Measurements from ENCODE around the gene OR5AC2. TPM values are rescaled to one million over a fixed set of nuclear protein-coding genes. Genes with fewer than 3 reads are reported as not detected.

Gene OR5AC2
- total and polyA plus RNA-seq, 2 experiments from 2014 or later, result not detected

- H3K36me3 ChIP-seq (ENCODE audit: insufficient read depth), result no peaks in the 10 kb centered on the region
- Mint-ChIP-seq H3K9me3 (peaks cover 7% of the 10 kb centered on the region), H3K27ac (no peak overlapping the region), H3K36me3 (ENCODE audit: low read depth) (peaks cover 5% of the 10 kb centered on the region), H3K4me1 (peaks cover 3% of the 10 kb centered on the region; the same call in 1 of the 3 replicates), H3K27me3 (ENCODE audit: insufficient read depth, low read depth, poor library complexity) (peaks cover 1% of the 10 kb centered on the region), H3K4me3 (no peak overlapping the region)
- ATAC-seq, result no peak
- H3K9me2 ChIP-seq (ENCODE audit: insufficient read depth), result no peaks in the 10 kb centered on the region
- H4K20me1 ChIP-seq (replicated peaks; ENCODE audit: insufficient read depth), result no peaks in the 10 kb centered on the region
- H3K4me3 ChIP-seq, result no peak overlapping the region
- no peaks in the 10 kb centered on the region for H3F3A ChIP-seq (replicated peaks; ENCODE audit: low read depth)
- TF ChIP-seq ZNF114 (CRISPR knock-in tag; IDR thresholded peaks at IDR 0.05), result no peak
- TF ChIP-seq ZNF462 (CRISPR knock-in tag; IDR thresholded peaks at IDR 0.05), result no peak
- TF ChIP-seq ZNF331 (CRISPR knock-in tag; IDR thresholded peaks at IDR 0.05; ENCODE audit: low read depth), result no peak
- no peak for TF ChIP-seq POLR2AphosphoS5 (IDR thresholded peaks at IDR 0.05; ENCODE audit: low read depth)
- no peak for TF ChIP-seq CREB1 (CRISPR knock-in tag; IDR thresholded peaks at IDR 0.05; ENCODE audit: low read depth)
- TF ChIP-seq ETS1 (IDR thresholded peaks at IDR 0.05), result no peak
- TF ChIP-seq NANOG (IDR thresholded peaks at IDR 0.05; ENCODE audit: borderline replicate concordance), result no peak
- TF ChIP-seq STAT1 (IDR thresholded peaks at IDR 0.05; ENCODE audit: unreplicated experiment), result no peak
- no peak for TF ChIP-seq CTCF (conservative IDR thresholded peaks at IDR 0.05; ENCODE audit: low read depth in 2 of 2)
- no peak for TF ChIP-seq EZH2 (IDR thresholded peaks at IDR 0.05; ENCODE audit: low read depth, unreplicated experiment)
- no peak for TF ChIP-seq REST (IDR thresholded peaks at IDR 0.05; ENCODE audit: unreplicated experiment)
- no peak for TF ChIP-seq EZH2phosphoT487 (IDR thresholded peaks at IDR 0.05; ENCODE audit: unreplicated experiment)
- TF ChIP-seq JUNB (IDR thresholded peaks at IDR 0.05; ENCODE audit: unreplicated experiment), result no peak
- H3K27ac ChIP-seq (ENCODE audit: low read depth), result no peak overlapping the region
- H3K27me3 ChIP-seq (ENCODE audit: insufficient read depth), result no peaks in the 10 kb centered on the region
- H3K4me2 ChIP-seq, result no peak overlapping the region
- no peak overlapping the region for H2AFZ ChIP-seq
- H3K79me2 ChIP-seq (replicated peaks; ENCODE audit: insufficient read depth), result no peaks in the 10 kb centered on the region
- H3K4me1 ChIP-seq (ENCODE audit: insufficient read depth), result 0 out of 2 replicates have a peak, but pooled peaks cover 7% of the 10 kb centered on the region
- DNase-seq (ENCODE audit: low spot score), result no peak
Observed at GRCh38 chr3:98041350-98041749, 45.6 kb upstream of the OR5AC2 start.

All from GM23338 (cell line).